ENCODE measurements around the gene SHLD2. TPM values are rescaled to one million over a fixed set of nuclear protein-coding genes. Genes with fewer than 3 reads are reported as not detected.

SHLD2 gene
- total RNA-seq, 1 experiment from 2014 or later = 28.9 TPM

DNA sequence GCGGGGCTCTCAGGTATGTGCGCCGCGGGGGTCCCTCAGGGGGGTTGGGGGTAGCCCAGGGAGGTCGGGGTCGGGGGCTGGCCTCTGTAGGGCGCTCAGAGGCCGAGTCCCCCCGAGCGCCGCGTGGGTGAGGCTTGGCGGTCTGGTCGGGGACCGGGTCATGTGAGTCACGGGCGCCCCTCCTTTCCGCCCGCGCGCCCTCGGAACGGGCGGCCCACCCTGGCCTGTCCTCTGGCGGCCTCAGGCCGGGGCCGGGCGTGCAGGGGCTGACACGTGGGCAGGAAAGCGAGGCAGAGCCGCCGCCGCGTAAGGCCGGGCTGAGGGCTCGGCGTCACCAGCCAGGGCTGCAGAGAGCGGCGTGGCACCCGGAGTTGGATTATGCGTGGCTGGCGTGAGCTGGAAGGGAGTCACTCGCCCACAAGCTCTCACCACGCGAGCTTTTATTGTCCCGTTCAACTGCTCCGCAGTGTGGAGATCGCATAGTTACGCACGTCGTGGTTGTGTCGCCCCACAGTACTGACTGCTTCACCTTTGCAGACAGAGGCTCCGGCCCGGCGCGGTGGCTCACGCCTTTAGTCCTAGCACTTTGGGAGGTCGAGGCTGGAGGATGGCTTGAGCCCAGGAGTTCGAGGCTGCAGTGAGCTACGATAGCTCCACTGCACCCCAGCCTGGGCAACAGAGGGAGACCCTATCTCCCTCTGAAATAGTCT lies 385 bp downstream of the SHLD2 start:
- Histone ChIP-seq H3K27ac (ENCODE audit: low read depth, low read length) (peak overlapping the region; percentile 88), H3K4me3 (replicated peaks in 1 of 2; ENCODE audit: low read depth in 1 of 2, low read length in 2 of 2) (peak overlapping the region; percentile 80 to 81), H3K4me2 (ENCODE audit: low read length) (peak overlapping the region; percentile 91), H3K4me1 (ENCODE audit: control insufficient read depth in 1 of 2, insufficient read depth in 2 of 2, low read length in 2 of 2) (peaks cover 25 to 29% of the 10 kb centered on the region in 2 experiments; a peak in 3 of 4 replicates), H3K9me2 (ENCODE audit: insufficient read depth) (no peaks in the 10 kb centered on the region), H2AFZ (ENCODE audit: low read depth, low read length, poor library complexity, severe bottlenecking) (no peak overlapping the region), H3K79me2 (ENCODE audit: insufficient read depth, low read length) (peaks cover 85% of the 10 kb centered on the region), H3K27me3 (ENCODE audit: insufficient read depth, low read length) (no peaks in the 10 kb centered on the region), H4K20me1 (ENCODE audit: insufficient read depth) (0 out of 2 replicates have a peak, but pooled peaks cover 7% of the 10 kb centered on the region), H3K9me3 (ENCODE audit: control insufficient read depth in 1 of 2, insufficient read depth in 1 of 2, low read depth in 1 of 2, low read length in 2 of 2) (no peaks in the 10 kb centered on the region), H3K36me3 (ENCODE audit: control insufficient read depth in 1 of 2, insufficient read depth in 2 of 2, low read length in 2 of 2) (0 out of 4 replicates have a peak, but pooled peaks cover 0 to 13% of the 10 kb centered on the region in 2 experiments), H3K9ac (ENCODE audit: low read length) (peak overlapping the region; percentile 89)
- RAD21 ChIA-PET (ENCODE audit: low non-redundant PET in 1 of 2, low total read pairs in 2 of 2, uncharacterized antibody in 2 of 2, unreplicated experiment in 2 of 2) = interaction anchor here in 1 of 2 experiments (0.9 kb wide), 1 partner anchor 124 kb away, joined by 3 read pairs; no protein-coding TSS in a partner anchor
- POLR2A ChIA-PET = interaction anchor here (0.7 to 2.3 kb wide), 4 partner anchors 11 to 129 kb away, joined by 3 to 6 read pairs (median 4); no protein-coding TSS in a partner anchor
- peak; percentile 63 for ATAC-seq
- TSS peak; percentile 48 for BruUV-seq (replicated peaks)
- CTCF ChIA-PET = no interaction called here
- intact Hi-C loops (cut with micrococcal nuclease) = loop anchor here (2.0 kb wide), 1 partner anchor 125 kb away; no protein-coding TSS in a partner anchor
- DNase-seq (ENCODE audit: low read depth, low spot score) = peak; percentile 35
- TF ChIP-seq JUND (IDR thresholded peaks at IDR 0.05) (no peak), FOSL1 (IDR thresholded peaks at IDR 0.05; ENCODE audit: low read depth) (no peak), SRF (IDR thresholded peaks at IDR 0.05; ENCODE audit: low read depth) (no peak), ZFX (IDR thresholded peaks at IDR 0.05) (peak; percentile 84), POLR2AphosphoS5 (IDR thresholded peaks at IDR 0.05; ENCODE audit: low read depth, low read length) (peak; percentile 67), EZH2 (IDR thresholded peaks at IDR 0.05) (no peak), CBX3 (IDR thresholded peaks at IDR 0.05; ENCODE audit: low read depth) (no peak), RAD21 (IDR thresholded peaks at IDR 0.05; ENCODE audit: low read depth) (no peak), ELF1 (IDR thresholded peaks at IDR 0.05; ENCODE audit: borderline replicate concordance, low read depth) (no peak), SIN3A (IDR thresholded peaks at IDR 0.05; ENCODE audit: low read depth) (peak; percentile 62; the same call in 1 of the 2 replicates), ZNF274 (IDR thresholded peaks at IDR 0.05; ENCODE audit: low read depth, low read length) (no peak), MAX (IDR thresholded peaks at IDR 0.05) (peak; percentile 97), SP1 (IDR thresholded peaks at IDR 0.05; ENCODE audit: low read depth) (no peak), POLR2A (IDR thresholded peaks at IDR 0.05; ENCODE audit: borderline replicate concordance, extremely low read depth, insufficient read depth, insufficient read length) (peak; percentile 44), CTCF (IDR thresholded peaks at IDR 0.05 in 2 of 3, conservative IDR thresholded peaks at IDR 0.05 in 1 of 3; ENCODE audit: borderline replicate concordance in 1 of 3, insufficient read depth in 1 of 3, low read depth in 2 of 3, low read length in 2 of 3) (no peak), EGR1 (IDR thresholded peaks at IDR 0.05; ENCODE audit: low read depth) (peak; percentile 55; the same call in 1 of the 2 replicates), CEBPB (IDR thresholded peaks at IDR 0.05; ENCODE audit: low read depth) (no peak), REST (IDR thresholded peaks at IDR 0.05; ENCODE audit: low read depth) (no peak)
- TF ChIP-seq, protein P1, sequence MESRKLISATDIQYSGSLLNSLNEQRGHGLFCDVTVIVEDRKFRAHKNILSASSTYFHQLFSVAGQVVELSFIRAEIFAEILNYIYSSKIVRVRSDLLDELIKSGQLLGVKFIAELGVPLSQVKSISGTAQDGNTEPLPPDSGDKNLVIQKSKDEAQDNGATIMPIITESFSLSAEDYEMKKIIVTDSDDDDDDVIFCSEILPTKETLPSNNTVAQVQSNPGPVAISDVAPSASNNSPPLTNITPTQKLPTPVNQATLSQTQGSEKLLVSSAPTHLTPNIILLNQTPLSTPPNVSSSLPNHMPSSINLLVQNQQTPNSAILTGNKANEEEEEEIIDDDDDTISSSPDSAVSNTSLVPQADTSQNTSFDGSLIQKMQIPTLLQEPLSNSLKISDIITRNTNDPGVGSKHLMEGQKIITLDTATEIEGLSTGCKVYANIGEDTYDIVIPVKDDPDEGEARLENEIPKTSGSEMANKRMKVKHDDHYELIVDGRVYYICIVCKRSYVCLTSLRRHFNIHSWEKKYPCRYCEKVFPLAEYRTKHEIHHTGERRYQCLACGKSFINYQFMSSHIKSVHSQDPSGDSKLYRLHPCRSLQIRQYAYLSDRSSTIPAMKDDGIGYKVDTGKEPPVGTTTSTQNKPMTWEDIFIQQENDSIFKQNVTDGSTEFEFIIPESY (IDR thresholded peaks at IDR 0.05; ENCODE audit: extremely low read depth, insufficient replicate concordance, low read length) = peak; percentile 2
- TF ChIP-seq, protein P2, sequence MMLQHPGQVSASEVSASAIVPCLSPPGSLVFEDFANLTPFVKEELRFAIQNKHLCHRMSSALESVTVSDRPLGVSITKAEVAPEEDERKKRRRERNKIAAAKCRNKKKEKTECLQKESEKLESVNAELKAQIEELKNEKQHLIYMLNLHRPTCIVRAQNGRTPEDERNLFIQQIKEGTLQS (IDR thresholded peaks at IDR 0.05) = no peak

Measured in HCT116 (cell line).